ENCODE measurements around the gene SEL1L3.

SEL1L3 gene

DNA sequence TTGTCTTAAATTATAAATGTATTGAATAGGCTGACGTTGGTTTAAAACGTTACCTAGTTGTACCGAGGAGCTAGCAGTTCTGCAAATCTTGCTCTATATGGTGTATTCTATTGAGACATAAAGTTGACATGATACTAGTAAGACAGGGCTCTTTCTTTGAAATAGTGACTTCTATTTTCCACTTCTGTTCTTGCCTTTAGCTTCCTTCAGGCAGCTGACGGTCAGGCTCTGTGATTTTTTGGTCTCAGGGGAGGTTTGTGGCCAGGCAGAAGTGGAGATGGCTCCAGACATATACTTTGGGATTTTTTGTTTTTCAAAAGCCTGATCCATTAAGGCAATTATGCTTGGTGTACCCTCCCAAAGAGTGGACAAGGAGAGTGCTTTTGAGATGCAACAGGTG lies 111.9 kb downstream of the SEL1L3 start:
- no peak for DNase-seq (ENCODE audit: extremely low read depth, low read depth)
- no peak overlapping the region for H3K4me3 ChIP-seq (replicated peaks; ENCODE audit: low read depth, low read length)
- TF ChIP-seq, protein P1, sequence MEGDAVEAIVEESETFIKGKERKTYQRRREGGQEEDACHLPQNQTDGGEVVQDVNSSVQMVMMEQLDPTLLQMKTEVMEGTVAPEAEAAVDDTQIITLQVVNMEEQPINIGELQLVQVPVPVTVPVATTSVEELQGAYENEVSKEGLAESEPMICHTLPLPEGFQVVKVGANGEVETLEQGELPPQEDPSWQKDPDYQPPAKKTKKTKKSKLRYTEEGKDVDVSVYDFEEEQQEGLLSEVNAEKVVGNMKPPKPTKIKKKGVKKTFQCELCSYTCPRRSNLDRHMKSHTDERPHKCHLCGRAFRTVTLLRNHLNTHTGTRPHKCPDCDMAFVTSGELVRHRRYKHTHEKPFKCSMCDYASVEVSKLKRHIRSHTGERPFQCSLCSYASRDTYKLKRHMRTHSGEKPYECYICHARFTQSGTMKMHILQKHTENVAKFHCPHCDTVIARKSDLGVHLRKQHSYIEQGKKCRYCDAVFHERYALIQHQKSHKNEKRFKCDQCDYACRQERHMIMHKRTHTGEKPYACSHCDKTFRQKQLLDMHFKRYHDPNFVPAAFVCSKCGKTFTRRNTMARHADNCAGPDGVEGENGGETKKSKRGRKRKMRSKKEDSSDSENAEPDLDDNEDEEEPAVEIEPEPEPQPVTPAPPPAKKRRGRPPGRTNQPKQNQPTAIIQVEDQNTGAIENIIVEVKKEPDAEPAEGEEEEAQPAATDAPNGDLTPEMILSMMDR (IDR thresholded peaks at IDR 0.05; ENCODE audit: low read depth, low read length, missing control alignments), result no peak

DNA sequence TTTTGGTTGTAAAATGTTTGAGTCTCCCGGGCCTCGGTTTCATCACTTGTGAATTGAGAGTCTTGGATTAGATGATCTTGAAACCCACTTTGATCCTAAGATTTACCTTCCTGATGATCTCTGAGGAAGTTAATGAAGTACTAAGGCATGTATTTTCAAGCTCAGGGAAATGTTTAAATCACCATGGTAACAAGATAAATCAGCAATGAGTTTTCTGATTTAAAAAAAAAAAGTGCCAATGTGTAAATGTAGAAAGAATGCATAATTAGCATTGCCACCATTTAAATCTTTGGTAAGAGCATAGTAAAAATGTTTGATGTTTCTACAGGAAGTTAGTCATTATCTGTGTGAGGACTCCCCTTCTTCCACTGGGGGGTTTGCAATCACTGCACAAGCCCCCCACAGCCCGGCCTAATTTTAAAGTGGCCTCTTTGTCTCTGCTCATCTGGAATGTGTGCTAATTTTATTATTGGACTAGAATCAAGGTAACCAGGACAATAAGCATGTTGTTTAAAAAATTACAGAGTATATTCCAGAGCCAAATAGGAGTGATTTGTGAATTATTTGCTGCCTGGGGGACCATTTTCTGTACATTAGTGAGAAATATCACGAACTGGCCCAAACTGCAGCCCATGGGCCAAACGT lies 113.5 kb downstream of the SEL1L3 start:
- no peak for DNase-seq (ENCODE audit: extremely low read depth, low read depth)
- H3K4me3 ChIP-seq (replicated peaks; ENCODE audit: low read depth, low read length), result no peak overlapping the region
- TF ChIP-seq, protein P1 (IDR thresholded peaks at IDR 0.05; ENCODE audit: low read depth, low read length, missing control alignments), result no peak

DNA sequence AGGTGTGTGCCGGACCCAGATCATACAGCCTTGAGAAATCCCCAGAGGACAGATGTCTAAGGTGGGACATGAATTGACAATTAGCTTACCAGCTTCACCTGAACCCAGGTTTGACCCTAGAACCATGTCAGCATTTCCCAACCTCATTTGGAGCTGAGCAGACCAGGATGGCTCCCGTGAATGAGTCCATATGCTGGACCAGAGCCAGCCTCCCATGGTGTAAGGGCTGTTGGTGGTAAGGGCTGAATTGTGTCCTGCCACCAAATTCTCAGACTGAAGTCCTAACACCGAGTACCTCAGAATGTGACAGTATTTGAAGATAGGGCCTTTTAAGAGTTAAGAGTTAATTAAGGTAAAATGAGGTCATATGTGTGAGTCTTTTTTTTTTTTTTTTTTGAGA lies 118.8 kb downstream of the SEL1L3 start:
- no peak overlapping the region for H3K4me3 ChIP-seq (replicated peaks; ENCODE audit: low read depth, low read length)
- DNase-seq (ENCODE audit: extremely low read depth, low read depth), result no peak
- TF ChIP-seq, protein P1 (IDR thresholded peaks at IDR 0.05; ENCODE audit: low read depth, low read length, missing control alignments), result no peak

DNA sequence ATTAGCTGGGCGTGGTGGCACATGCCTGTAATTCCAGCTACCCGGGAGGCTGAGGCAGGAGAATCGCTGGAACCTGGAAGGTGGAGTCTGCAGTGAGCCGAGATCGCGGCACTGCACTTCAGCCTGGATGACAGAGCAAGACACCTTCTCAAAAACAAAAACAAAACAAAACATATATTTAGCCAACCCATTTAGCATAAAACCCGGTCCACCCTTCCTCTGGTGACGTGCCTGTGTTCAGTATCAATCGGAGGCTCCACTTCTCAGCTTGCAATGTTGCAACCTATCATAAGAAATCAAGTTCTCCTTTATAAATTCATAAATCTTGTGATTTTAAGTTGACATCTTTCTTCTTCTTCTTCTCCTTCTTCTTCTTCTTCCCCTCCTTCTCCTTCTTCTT lies 133.2 kb downstream of the SEL1L3 start:
- no peak overlapping the region for H3K4me3 ChIP-seq (replicated peaks; ENCODE audit: low read depth, low read length)
- no peak for DNase-seq (ENCODE audit: extremely low read depth, low read depth)
- TF ChIP-seq, protein P1 (IDR thresholded peaks at IDR 0.05; ENCODE audit: low read depth, low read length, missing control alignments), result no peak

DNA sequence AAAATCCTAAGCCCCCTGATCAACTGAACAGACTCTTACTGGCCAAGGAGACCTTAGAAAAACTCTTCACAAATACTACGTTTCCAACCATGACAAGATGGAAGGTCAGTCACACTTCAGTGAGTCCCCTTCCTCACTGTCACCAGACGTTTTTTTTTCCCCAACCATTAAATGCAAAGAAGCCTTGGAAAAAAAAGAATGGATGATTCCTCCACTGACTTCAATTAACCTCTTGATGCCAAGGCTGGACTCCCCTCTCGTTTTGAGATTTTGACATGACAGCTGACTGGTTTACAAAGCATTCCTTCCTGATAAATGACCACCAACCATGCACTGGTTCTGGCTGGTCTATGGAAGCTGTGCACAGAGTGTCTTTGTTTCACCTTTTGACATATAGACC lies 133.9 kb downstream of the SEL1L3 start:
- no peak for DNase-seq (ENCODE audit: extremely low read depth, low read depth)
- H3K4me3 ChIP-seq (replicated peaks; ENCODE audit: low read depth, low read length), result no peak overlapping the region
- TF ChIP-seq, protein P1 (IDR thresholded peaks at IDR 0.05; ENCODE audit: low read depth, low read length, missing control alignments), result no peak

DNA sequence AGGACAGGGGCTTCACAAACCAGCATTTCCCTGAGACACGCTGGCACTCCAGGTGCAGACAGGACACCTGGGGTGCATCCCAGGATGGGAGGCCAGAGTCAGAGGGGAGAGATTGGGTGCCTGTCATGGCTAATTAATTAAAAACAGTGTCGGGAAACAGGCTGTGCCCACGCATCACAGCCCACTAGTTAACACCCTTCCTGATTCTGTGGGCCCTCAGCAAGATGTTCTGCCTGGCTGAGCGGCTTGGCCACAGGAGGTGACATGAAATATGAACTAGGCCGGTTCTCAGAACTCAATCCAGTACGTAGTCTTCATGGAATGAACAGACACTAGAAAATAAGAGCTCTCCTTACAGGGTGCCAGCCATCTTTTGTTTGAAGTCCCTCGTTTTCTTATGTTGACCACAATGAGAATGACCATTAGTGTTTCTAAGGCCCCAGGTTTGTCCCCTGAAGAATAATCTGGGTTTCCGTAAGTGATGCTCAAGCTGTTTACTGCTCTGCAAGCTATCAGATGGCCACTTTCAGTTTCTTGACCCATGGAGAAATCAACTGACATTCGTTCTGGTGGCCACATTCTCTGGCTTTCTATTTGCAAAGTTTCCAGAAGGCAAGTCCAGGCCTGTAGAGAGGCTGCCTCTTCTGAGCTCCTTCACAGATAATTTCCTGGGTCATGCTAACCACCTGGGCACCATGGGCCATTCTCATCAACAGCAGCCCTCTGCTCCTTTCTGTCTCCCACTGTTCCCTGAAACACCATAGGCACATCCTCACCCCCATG lies 134.9 kb downstream of the SEL1L3 start:
- TF ChIP-seq, protein P1 (IDR thresholded peaks at IDR 0.05; ENCODE audit: low read depth, low read length, missing control alignments), result no peak
- H3K4me3 ChIP-seq (replicated peaks; ENCODE audit: low read depth, low read length), result no peak overlapping the region
- DNase-seq (ENCODE audit: extremely low read depth, low read depth), result no peak
